Purkinje cell (primary cell): ENCODE results near the gene OLR1. TPM values are rescaled to one million over a fixed set of nuclear protein-coding genes. Genes with fewer than 3 reads are reported as not detected.

Experiments
- polyA plus RNA-seq: library from polyadenylated mRNA; unstranded; fragments of >200 nt; fragmentation: Nextera tagmentation; gene quantifications from 2 replicates; pipeline ENCODE4 v1.2.1, GENCODE V29; 2014

Gene OLR1
- 0.28 and 1.1 TPM in 2 replicates for polyA plus RNA-seq

GRCh38 chr12:10171973-10172728 lies at the start of gene OLR1:
Gene OLR1, minus strand, starts transcription at chr12:10172132. Its CDS starts 55 bp downstream, at chr12:10172077.

DNA sequence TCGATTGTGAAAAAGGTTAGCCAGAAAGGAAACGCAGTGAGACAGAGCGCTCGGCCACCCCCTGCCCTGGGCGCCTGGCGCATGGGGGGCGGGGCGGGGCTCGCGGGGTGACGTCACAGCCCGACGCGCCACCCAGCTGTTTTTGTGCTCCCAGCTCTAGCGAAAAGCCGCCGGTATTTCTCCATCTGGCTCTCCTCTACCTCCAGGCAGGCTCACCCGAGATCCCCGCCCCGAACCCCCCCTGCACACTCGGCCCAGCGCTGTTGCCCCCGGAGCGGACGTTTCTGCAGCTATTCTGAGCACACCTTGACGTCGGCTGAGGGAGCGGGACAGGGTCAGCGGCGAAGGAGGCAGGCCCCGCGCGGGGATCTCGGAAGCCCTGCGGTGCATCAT lies 40.8 kb upstream of the OLR1 start, which contains the start of gene GABARAPL1:
GABARAPL1 (plus strand) TSS at position 139 of the 393 bp plus-strand sequence; CDS start at position 392, 253 bp downstream.

GRCh38 chr12:10178821-10179220 lies 6.9 kb upstream of the OLR1 start, which contains the start of gene TMEM52B:
Gene TMEM52B, plus strand, starts transcription at chr12:10179032. Its CDS starts 543 bp downstream, at chr12:10179575.

GRCh38 chr12:10130042-10130441 lies 41.9 kb downstream of the OLR1 start, which contains the start of gene CLEC7A:
Gene CLEC7A, minus strand, starts transcription at chr12:10130199. Its CDS starts 117 bp downstream, at chr12:10130082.

Other genes starting within 250 kb of the OLR1 start
- gene CLEC2A, start 239.8 kb downstream of the OLR1 start, polyA plus RNA-seq = not detected in 2 replicates
- gene CLEC12A, start 200.7 kb downstream of the OLR1 start, polyA plus RNA-seq = not detected in 2 replicates
- gene CLEC1B, start 173.0 kb downstream of the OLR1 start, polyA plus RNA-seq = not detected in 2 replicates
- not detected in 2 replicates for gene CLEC12B, start 161.5 kb downstream of the OLR1 start, polyA plus RNA-seq
- not detected in 2 replicates for gene CLEC9A, start 141.4 kb downstream of the OLR1 start, polyA plus RNA-seq
- 0.24 TPM in 1 of 2 replicates, not detected in the other for gene CLEC1A, start 73.1 kb downstream of the OLR1 start, polyA plus RNA-seq
- not detected in 2 replicates for gene CLEC7A, start 41.9 kb downstream of the OLR1 start, polyA plus RNA-seq
- gene TMEM52B, start 6.9 kb upstream of the OLR1 start, polyA plus RNA-seq = not detected in 2 replicates
- 103 and 104 TPM in 2 replicates for gene GABARAPL1, start 40.7 kb upstream of the OLR1 start, polyA plus RNA-seq
- gene KLRD1, start 135.7 kb upstream of the OLR1 start, polyA plus RNA-seq = 0.09 and 0.32 TPM in 2 replicates
- gene KLRK1, start 217.9 kb upstream of the OLR1 start, polyA plus RNA-seq = not detected in 2 replicates
- 1.4 TPM in 1 of 2 replicates, not detected in the other for gene KLRC4, start 237.6 kb upstream of the OLR1 start, polyA plus RNA-seq
- 0.95 TPM in 1 of 2 replicates, not detected in the other for gene KLRC3, start 248.5 kb upstream of the OLR1 start, polyA plus RNA-seq